CD4-positive, alpha-beta T cell (primary cell): ENCODE results near the gene SLF2. TPM values are rescaled to one million over a fixed set of nuclear protein-coding genes. Genes with fewer than 3 reads are reported as not detected.

ENCODE experiments used
- ATAC-seq: fragments of 200-7000 bp; cut with Tn5 transposase; one replicate; pipeline ENCODE4 v1.10.0; 2022; ENCODE audit warnings: mild to moderate bottlenecking; ENCODE audit not compliant: poor library complexity
- CTCF ChIA-PET: fragments of 350-600 bp; sonication (Branson Sonifier 250); formaldehyde crosslinking; loops from one replicate; lab custom pipeline; 2021; ENCODE audit warnings: antibody characterized with exemption, inconsistent platforms; lab: Charles Lee
- POLR2A ChIA-PET: fragments of 350-600 bp; sonication (Branson Sonifier 250); formaldehyde crosslinking; loops from one replicate; lab custom pipeline; 2021; ENCODE audit warnings: antibody characterized with exemption, inconsistent platforms; lab: Charles Lee
- DNase-seq, 14 experiments: peaks; one replicate each; pipeline ENCODE4 v3.0.0-alpha.2; 2013 to 2020; ENCODE audit warnings: mixed read lengths in 2 of 14
- H3K27ac ChIP-seq, 2 donors: one replicate each; pipeline versions ENCODE4 v1.5.1 to v1.7.0; 2013; ENCODE audit warnings: low read length in 2 of 2, low read depth in 1 of 2, mild to moderate bottlenecking in 1 of 2
- H3K27me3 ChIP-seq, 2 experiments: 1 replicate in 1 of 2; 2 replicates in 1 of 2; pipeline versions ENCODE4 v1.6.1 to v1.7.0; 2013; ENCODE audit warnings: low read length in 2 of 2, control low read depth in 1 of 2, mild to moderate bottlenecking in 1 of 2, moderate library complexity in 1 of 2; ENCODE audit not compliant: insufficient read depth in 2 of 2, control insufficient read depth in 1 of 2
- H3K36me3 ChIP-seq: one replicate; pipeline ENCODE4 v1.6.1; 2013; ENCODE audit warnings: low read length, control low read depth; ENCODE audit not compliant: insufficient read depth
- H3K4me1 ChIP-seq: one replicate; pipeline ENCODE4 v1.6.1; 2013; ENCODE audit warnings: low read length, control low read depth; ENCODE audit not compliant: insufficient read depth
- H3K4me3 ChIP-seq: one replicate; pipeline ENCODE4 v1.5.1; 2013; ENCODE audit warnings: mild to moderate bottlenecking, low read length, moderate library complexity
- H3K9me3 ChIP-seq, 2 experiments: 1 replicate in 1 of 2; 2 replicates in 1 of 2; pipeline versions ENCODE4 v1.6.1 to v1.7.0; 2013; ENCODE audit warnings: low read length in 2 of 2, mild to moderate bottlenecking in 2 of 2, control low read depth in 1 of 2, moderate library complexity in 1 of 2; ENCODE audit not compliant: control insufficient read depth in 1 of 2, insufficient read depth in 1 of 2
- H3K27ac Mint-ChIP-seq: one replicate; pipeline ENCODE4 v1.8.0; 2020; ENCODE audit warnings: mixed read lengths
- H3K27me3 Mint-ChIP-seq: one replicate; pipeline ENCODE4 v1.8.0; 2021; ENCODE audit warnings: mixed read lengths
- H3K36me3 Mint-ChIP-seq: one replicate; pipeline ENCODE4 v1.8.0; 2021; ENCODE audit warnings: low read depth, mixed read lengths
- H3K4me1 Mint-ChIP-seq: one replicate; pipeline ENCODE4 v1.8.0; 2021; ENCODE audit warnings: low read depth, mixed read lengths
- H3K4me3 Mint-ChIP-seq: one replicate; pipeline ENCODE4 v1.8.0; 2020; ENCODE audit warnings: mild to moderate bottlenecking, mixed read lengths
- H3K9me3 Mint-ChIP-seq: one replicate; pipeline ENCODE4 v1.8.0; 2020; ENCODE audit warnings: mixed read lengths
- CTCF ChIP-seq: fragments of 200-600 bp; IDR thresholded peaks from one replicate; pipeline ENCODE4 v1.8.0; 2022; ENCODE audit warnings: antibody characterized with exemption, mild to moderate bottlenecking
- intact Hi-C, 2 experiments: fragments of 100-400 bp; cut with DNase I in 1 of 2; cut with micrococcal nuclease in 1 of 2; formaldehyde crosslinking; loops; one replicate each; pipeline versions ENCODE4 v1.15.1 to v1.9.0; 2023 to 2025; cut with DNase I, micrococcal nuclease
- total RNA-seq, 174 experiments: library from RNA in 2 of 174; stranded (reverse) in 2 of 174; gene quantifications; one replicate each; pipeline ENCODE4 v1.2.3 and lab custom pipeline; 2021 to 2026

SLF2 gene
- total RNA-seq, 2 experiments from 2014 or later: 11.1 TPM

DNA sequence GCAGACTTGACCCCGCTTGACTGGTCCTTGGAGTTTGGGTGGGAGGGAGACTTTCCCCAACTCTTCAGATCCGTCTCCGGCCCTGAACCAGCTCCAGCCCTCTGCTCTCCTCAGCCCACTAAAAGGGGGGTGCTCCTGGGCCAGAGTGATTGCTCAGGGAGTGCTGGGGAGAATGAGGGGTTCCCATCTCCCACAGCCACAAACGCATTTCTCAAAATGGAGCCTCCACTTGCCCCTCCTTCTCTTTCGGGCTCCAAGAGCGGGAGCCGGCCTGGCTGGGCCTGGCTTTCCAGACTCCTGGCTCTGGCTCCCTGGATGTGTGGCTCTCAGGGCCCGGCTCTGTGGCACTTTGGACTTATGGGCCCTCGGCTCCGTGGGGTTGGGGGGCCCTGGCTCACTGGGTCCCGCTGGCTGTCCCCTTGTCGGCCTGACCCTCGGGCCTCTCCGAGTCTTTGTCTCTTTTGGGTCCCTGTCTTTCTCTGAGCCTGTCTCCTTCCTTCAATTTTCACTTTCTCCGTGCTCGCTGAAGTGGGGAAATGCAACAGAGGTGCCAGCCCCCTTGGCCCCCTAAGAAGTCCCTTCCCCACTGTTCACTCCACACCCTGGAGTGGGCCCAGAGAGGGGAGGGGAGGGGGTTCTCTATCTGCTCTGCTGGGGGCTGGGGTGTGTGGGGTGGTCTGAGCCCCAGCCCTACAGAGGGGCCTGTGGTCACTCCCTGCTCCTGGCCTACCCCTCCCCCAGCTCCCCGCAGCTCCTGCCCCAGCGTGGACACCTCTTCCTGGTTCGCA is 87.6 kb downstream of the SLF2 start:
- no peaks in the 10 kb centered on the region for H3K27me3 ChIP-seq
- CTCF ChIA-PET: interaction anchor here (1.0 to 1.3 kb wide), 2 partner anchors 13 to 31 kb away, joined by 3 to 7 read pairs; partner anchors contain the start of genes MRPL43, PDZD7, SFXN3 and TWNK
- peaks cover 12% of the 10 kb centered on the region for H3K36me3 ChIP-seq
- POLR2A ChIA-PET: interaction anchor here (1.2 to 5.1 kb wide), 2 partner anchors 16 to 31 kb away, joined by 3 to 44 read pairs; partner anchors contain the start of genes PDZD7 and SFXN3
- no peaks in the 10 kb centered on the region for H3K9me3 ChIP-seq
- H3K27ac ChIP-seq: no peak overlapping the region
- peak overlapping the region; percentile 46 for H3K4me3 ChIP-seq
- Mint-ChIP-seq H3K4me3 (peak overlapping the region; percentile 91), H3K4me1 (peaks cover 25% of the 10 kb centered on the region), H3K27me3 (no peaks in the 10 kb centered on the region), H3K36me3 (peaks cover 5% of the 10 kb centered on the region), H3K27ac (peak overlapping the region; percentile 68), H3K9me3 (no peaks in the 10 kb centered on the region)
- no peak for TF ChIP-seq CTCF
- intact Hi-C loops: no loop called here
- DNase-seq: no peak
- H3K4me1 ChIP-seq: peaks cover 41% of the 10 kb centered on the region
- ATAC-seq: no peak

- peak overlapping the region; percentile 68 for H3K27ac Mint-ChIP-seq
- CTCF ChIA-PET: no interaction called here
Measured at GRCh38 chr10:101000915-101001658, 88.3 kb downstream of the SLF2 start.

More at GRCh38 chr10:101000915-101001658, 88.3 kb downstream of the SLF2 start:
- no peaks in the 10 kb centered on the region for H3K27me3 ChIP-seq
- no peaks in the 10 kb centered on the region for H3K9me3 ChIP-seq
- TF ChIP-seq CTCF: no peak
- peak overlapping the region; percentile 91 for H3K4me3 Mint-ChIP-seq
- H3K36me3 Mint-ChIP-seq: peaks cover 5% of the 10 kb centered on the region
- H3K4me3 ChIP-seq: no peak overlapping the region
- H3K9me3 Mint-ChIP-seq: no peaks in the 10 kb centered on the region
- intact Hi-C loops: no loop called here
- H3K4me1 Mint-ChIP-seq: peaks cover 24% of the 10 kb centered on the region
- peaks cover 12% of the 10 kb centered on the region for H3K36me3 ChIP-seq
- H3K27ac ChIP-seq: no peak overlapping the region
- H3K4me1 ChIP-seq: peaks cover 39% of the 10 kb centered on the region
- POLR2A ChIA-PET: interaction anchor here (5.1 kb wide), 1 partner anchor 30 kb away, joined by 44 read pairs; the partner anchor contains the start of genes PDZD7 and SFXN3
- no peak for DNase-seq
- no peaks in the 10 kb centered on the region for H3K27me3 Mint-ChIP-seq
- no peak for ATAC-seq
